ENCODE data around the gene SFI1.
"Not testable (repeated sequence)": the region's sequence is repeated elsewhere in the genome, so short reads cannot be mapped to it uniquely, and the experiment has no call there.

Gene SFI1, protein sequence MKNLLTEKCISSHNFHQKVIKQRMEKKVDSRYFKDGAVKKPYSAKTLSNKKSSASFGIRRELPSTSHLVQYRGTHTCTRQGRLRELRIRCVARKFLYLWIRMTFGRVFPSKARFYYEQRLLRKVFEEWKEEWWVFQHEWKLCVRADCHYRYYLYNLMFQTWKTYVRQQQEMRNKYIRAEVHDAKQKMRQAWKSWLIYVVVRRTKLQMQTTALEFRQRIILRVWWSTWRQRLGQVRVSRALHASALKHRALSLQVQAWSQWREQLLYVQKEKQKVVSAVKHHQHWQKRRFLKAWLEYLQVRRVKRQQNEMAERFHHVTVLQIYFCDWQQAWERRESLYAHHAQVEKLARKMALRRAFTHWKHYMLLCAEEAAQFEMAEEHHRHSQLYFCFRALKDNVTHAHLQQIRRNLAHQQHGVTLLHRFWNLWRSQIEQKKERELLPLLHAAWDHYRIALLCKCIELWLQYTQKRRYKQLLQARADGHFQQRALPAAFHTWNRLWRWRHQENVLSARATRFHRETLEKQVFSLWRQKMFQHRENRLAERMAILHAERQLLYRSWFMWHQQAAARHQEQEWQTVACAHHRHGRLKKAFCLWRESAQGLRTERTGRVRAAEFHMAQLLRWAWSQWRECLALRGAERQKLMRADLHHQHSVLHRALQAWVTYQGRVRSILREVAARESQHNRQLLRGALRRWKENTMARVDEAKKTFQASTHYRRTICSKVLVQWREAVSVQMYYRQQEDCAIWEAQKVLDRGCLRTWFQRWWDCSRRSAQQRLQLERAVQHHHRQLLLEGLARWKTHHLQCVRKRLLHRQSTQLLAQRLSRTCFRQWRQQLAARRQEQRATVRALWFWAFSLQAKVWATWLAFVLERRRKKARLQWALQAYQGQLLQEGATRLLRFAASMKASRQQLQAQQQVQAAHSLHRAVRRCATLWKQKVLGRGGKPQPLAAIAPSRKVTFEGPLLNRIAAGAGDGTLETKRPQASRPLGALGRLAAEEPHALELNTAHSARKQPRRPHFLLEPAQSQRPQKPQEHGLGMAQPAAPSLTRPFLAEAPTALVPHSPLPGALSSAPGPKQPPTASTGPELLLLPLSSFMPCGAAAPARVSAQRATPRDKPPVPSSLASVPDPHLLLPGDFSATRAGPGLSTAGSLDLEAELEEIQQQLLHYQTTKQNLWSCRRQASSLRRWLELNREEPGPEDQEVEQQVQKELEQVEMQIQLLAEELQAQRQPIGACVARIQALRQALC

DNA sequence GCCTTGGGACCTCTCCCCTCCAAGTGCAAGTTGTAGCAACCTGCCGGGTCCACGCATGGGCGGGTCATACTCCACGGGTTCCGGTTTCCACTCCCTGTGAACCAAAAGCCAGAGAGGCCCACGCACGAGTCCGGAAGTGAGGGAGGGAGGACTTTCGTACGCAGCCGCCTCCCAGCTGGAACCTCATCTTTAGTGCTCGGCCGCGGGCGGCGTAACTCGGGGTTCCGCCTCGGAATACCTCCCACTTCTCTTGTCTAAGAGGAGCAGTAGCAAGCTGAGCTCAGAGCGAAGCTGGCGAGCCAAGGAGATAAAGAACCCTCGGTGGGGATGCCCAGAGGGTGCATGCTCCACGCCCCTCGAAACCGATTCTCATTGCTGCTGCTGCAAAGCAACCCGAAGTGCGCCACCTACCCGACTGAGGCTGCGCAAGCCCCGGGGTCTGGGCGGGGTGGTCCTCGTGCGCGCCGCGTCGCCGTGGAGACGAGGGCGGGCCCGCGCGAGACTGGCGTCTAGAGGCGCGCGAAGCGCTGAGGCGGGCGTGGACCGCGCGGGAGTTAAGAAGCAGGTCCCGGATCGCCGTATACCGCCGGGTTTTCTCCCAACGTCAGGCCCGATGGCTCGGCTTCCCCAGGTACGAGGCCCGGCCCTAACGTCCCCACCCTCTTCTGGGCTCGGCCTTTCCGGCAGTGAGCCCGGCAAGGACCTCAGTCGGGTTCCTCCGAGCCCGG lies at the start of gene SFI1:
Gene SFI1 (plus strand): TSS at position 530 of the 728 bp plus-strand sequence. CDS start 11,749 bp downstream, outside the sequence.
- DNase-seq (ENCODE audit: low read depth in 2 of 2): peak; percentile 88 to 94

GRCh38 chr22:31446767-31447166 lies 49.6 kb upstream of the SFI1 start:
- no peak for DNase-seq (ENCODE audit: low read depth in 2 of 2)

- DNase-seq (ENCODE audit: low read depth in 2 of 2): no peak
Observed at GRCh38 chr22:31447337-31447736, 49.0 kb upstream of the SFI1 start.

GRCh38 chr22:31448382-31448781 lies 48.0 kb upstream of the SFI1 start:
- DNase-seq (ENCODE audit: low read depth in 2 of 2): no peak

- DNase-seq (ENCODE audit: low read depth in 2 of 2): no peak
Observed at GRCh38 chr22:31449506-31449905, 46.8 kb upstream of the SFI1 start.

- no peak for DNase-seq (ENCODE audit: low read depth in 2 of 2)
Observed at GRCh38 chr22:31451709-31452571, 44.4 kb upstream of the SFI1 start.

DNA sequence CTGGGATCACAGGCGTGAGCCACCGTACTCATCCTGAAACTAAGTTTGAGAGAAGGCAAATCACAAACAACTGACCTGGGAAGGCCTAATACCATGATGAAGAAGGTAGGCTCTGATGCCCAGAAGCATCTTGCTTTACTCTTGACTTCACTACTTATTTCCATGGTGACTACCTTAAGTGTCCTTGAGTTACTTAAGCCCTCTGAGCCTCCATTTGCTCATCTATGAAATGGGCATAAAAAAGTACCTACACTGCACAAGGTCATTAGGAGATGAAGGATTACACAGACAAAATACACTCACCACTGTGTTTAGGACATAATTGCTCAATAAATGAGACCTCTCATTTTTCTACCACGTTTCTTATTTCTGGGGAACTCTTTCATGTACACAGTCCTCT lies 34.6 kb upstream of the SFI1 start:
- no peak for DNase-seq (ENCODE audit: low read depth in 2 of 2)

DNA sequence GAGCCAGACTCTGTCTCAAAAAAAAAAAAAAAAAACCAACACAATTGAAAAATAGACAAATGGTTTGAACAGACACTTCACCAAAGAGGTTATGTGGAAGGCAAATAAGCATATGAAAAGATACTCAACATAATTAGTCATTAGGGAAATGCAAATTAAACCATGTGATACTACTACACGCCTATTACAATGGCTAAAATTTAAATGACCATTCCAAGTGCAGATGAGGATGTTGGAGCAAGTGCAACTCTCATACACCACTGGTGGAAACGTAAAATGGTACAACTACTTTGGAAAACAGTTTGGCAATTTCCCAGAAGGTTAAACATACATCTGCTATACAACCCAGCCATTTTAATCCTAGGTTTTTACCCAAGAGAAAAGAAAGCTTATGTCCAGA lies 31.0 kb upstream of the SFI1 start:
- no peak for DNase-seq (ENCODE audit: low read depth in 2 of 2)

- no peak for DNase-seq (ENCODE audit: low read depth in 2 of 2)
Observed at GRCh38 chr22:31474743-31475142, 21.6 kb upstream of the SFI1 start.

- no peak for DNase-seq (ENCODE audit: low read depth in 2 of 2)
Observed at GRCh38 chr22:31475800-31476199, 20.5 kb upstream of the SFI1 start.

- no peak for DNase-seq (ENCODE audit: low read depth in 2 of 2)
Observed at GRCh38 chr22:31477329-31477728, 19.0 kb upstream of the SFI1 start.

DNA sequence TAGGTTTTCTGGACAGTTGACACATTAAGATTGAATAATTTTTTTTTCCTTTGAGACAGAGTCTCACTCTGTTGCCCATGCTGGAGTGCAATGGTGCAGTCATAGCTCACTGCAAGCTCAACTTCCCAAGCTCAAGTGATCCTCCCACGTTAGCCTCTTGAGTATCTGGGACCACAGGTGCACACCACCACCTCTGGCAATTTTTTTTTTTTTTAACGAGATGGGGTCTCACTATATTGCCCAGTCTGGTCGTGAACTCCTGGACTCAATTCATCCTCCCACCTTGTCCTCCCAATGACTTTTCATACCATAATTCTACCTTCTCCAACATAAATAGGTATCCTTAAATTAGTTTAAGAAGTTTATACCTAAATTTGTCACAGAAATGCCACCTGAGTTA lies 15.2 kb upstream of the SFI1 start:
- no peak for DNase-seq (ENCODE audit: low read depth in 2 of 2)

- DNase-seq (ENCODE audit: low read depth in 2 of 2): not testable (repeated sequence)
Observed at GRCh38 chr22:31482470-31482869, 13.9 kb upstream of the SFI1 start.

GRCh38 chr22:31486369-31486768 lies 10.0 kb upstream of the SFI1 start:
- DNase-seq (ENCODE audit: low read depth in 2 of 2): not testable (repeated sequence)

GRCh38 chr22:31486951-31487350 lies 9.4 kb upstream of the SFI1 start:
- DNase-seq (ENCODE audit: low read depth in 2 of 2): no peak

DNA sequence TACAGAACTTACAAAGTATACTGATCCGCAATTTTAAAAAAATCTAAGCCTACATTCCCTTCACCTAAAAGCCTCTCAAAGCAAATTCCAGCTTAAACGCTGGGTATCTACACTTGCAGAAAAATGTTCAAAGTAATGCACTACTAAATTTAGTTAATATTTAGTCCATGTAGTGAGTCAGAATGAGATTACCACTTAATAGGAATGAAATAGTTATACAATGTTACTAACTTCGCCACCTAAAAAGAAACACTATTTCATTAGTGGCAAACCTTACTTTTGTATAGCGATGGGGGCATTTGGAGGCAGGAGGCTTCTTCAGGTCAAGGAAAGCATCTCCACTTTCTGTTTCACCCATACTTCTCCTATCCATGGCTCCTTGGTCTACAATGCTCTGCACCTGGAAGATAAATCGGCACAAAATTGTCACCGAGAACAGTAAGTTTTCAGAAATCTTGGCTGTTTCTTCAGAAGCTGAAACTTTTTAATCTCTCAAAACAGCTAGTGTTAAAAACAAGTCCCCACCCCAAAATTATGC lies 7.9 kb upstream of the SFI1 start:
- DNase-seq (ENCODE audit: low read depth in 2 of 2): no peak

- DNase-seq (ENCODE audit: low read depth in 2 of 2): peak in 1 of 2 experiments; percentile 24
Observed at GRCh38 chr22:31488988-31489617, 7.2 kb upstream of the SFI1 start.

DNA sequence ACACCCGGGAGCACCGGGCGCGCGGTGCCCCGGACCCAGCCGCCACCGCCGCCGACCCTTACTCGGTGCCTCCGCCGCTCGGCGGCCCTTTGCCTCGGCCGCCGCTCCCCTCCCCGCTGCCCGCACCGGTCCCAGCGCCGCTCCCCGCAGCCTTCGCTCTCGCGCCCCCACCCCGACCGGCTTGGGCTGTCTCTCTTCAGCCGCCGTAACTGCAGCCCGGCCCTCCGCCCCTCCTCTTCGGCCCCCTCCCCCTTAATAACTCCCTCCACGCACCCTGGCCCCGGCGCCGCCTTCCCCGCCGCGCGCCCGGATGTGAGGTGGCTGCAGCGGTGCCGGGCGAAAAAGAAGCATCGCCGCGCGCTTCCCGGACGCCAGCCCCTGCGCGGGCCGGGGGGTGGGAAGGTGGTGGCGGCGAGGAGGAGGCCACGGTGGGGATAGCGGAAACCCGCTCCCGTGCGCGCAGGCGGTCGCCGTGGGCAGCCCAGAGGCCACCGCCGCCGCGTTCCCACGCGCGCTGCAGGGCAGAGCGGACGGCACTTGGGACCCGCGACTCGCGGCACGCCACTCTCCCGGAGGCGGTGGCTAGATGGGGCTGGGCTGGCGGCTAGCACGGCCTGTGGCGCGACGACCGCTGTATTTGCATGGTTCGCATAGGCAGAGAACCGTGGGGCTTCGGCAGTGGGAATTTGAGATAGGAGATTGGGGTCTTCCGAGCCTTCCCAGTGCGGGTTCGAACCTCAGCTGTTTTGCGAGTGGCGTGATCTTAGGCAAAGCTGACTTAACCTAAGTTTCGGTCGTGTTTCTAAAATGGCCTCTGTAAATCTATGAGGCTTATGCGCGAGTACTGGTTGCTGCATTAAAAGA lies 6.5 kb upstream of the SFI1 start, which contains the start of gene EIF4ENIF1:
Gene EIF4ENIF1 (minus strand): TSS at position 211 of the 864 bp plus-strand sequence. CDS start 1,124 bp downstream, outside the sequence.
- DNase-seq (ENCODE audit: low read depth in 2 of 2): peak; percentile 73 to 80
